Mesenchymal stem cell (in vitro differentiated cells and primary cell): ENCODE results near the gene GPBAR1.
A peak's percentile ranks its signal among the peaks of the same experiment; 100 is the strongest.

Experiments
- DNase-seq: peaks from one replicate; pipeline ENCODE4 v3.0.0-alpha.2; 2013
- H2AFZ ChIP-seq: one replicate; pipeline ENCODE4 v1.6.1; 2013; ENCODE audit warnings: low read depth, mild to moderate bottlenecking, control low read depth, inconsistent platforms, low read length, moderate library complexity
- H2AK5ac ChIP-seq: 2 replicates; pipeline ENCODE4 v1.6.1; 2013; ENCODE audit warnings: low read length, moderate library complexity, mild to moderate bottlenecking, inconsistent platforms; ENCODE audit not compliant: severe bottlenecking
- H2BK120ac ChIP-seq: one replicate; pipeline ENCODE4 v1.6.1; 2013; ENCODE audit warnings: low read depth, mild to moderate bottlenecking, inconsistent platforms, low read length, moderate library complexity
- H2BK12ac ChIP-seq, 2 experiments: one replicate each; pipeline ENCODE4 v1.6.1; 2013; ENCODE audit warnings: inconsistent platforms in 2 of 2, low read length in 2 of 2, mild to moderate bottlenecking in 2 of 2, moderate library complexity in 2 of 2, control low read depth in 1 of 2
- H2BK15ac ChIP-seq: one replicate; pipeline ENCODE4 v1.6.1; 2013; ENCODE audit warnings: mild to moderate bottlenecking, low read depth, inconsistent platforms; ENCODE audit not compliant: poor library complexity, severe bottlenecking
- H2BK5ac ChIP-seq: 2 replicates; pipeline ENCODE4 v1.6.1; 2013; ENCODE audit warnings: low read depth, mild to moderate bottlenecking, low read length, control low read depth, inconsistent platforms; ENCODE audit not compliant: poor library complexity, severe bottlenecking
- H3K14ac ChIP-seq, 2 experiments: one replicate each; pipeline ENCODE4 v1.6.1; 2013; ENCODE audit warnings: inconsistent platforms in 2 of 2, low read length in 2 of 2, control low read depth in 1 of 2, mild to moderate bottlenecking in 1 of 2, moderate library complexity in 1 of 2
- H3K18ac ChIP-seq, 2 experiments: one replicate each; pipeline ENCODE4 v1.6.1; 2013; ENCODE audit warnings: inconsistent platforms in 2 of 2, low read length in 2 of 2, control low read depth in 1 of 2, low read depth in 1 of 2, mild to moderate bottlenecking in 1 of 2
- H3K23ac ChIP-seq, 2 experiments: one replicate each; pipeline ENCODE4 v1.6.1; 2013; ENCODE audit warnings: inconsistent platforms in 2 of 2, low read length in 2 of 2, mild to moderate bottlenecking in 2 of 2, moderate library complexity in 2 of 2, control low read depth in 1 of 2
- H3K27ac ChIP-seq: 2 replicates; pipeline ENCODE4 v1.5.1; 2013; ENCODE audit warnings: mild to moderate bottlenecking, moderate library complexity, low read length, control low read depth, inconsistent platforms; ENCODE audit not compliant: poor library complexity, severe bottlenecking
- H3K27me3 ChIP-seq, 2 experiments: 2 replicates each; pipeline versions ENCODE4 v1.6.1 to v1.7.0; 2013; ENCODE audit warnings: low read length in 2 of 2, mild to moderate bottlenecking in 2 of 2, moderate library complexity in 2 of 2, control low read depth in 1 of 2, inconsistent platforms in 1 of 2; ENCODE audit not compliant: control insufficient read depth in 1 of 2, insufficient read depth in 1 of 2
- H3K36me3 ChIP-seq, 2 experiments: 2 replicates each; pipeline versions ENCODE4 v1.6.1 to v1.7.0; 2013; ENCODE audit warnings: low read length in 2 of 2, control low read depth in 1 of 2, inconsistent platforms in 1 of 2, low read depth in 1 of 2, mild to moderate bottlenecking in 1 of 2; ENCODE audit not compliant: insufficient read depth in 2 of 2, control insufficient read depth in 1 of 2
- H3K4ac ChIP-seq, 2 experiments: one replicate each; pipeline ENCODE4 v1.6.1; 2013; ENCODE audit warnings: inconsistent platforms in 2 of 2, low read length in 2 of 2, mild to moderate bottlenecking in 2 of 2, moderate library complexity in 2 of 2, control low read depth in 1 of 2, low read depth in 1 of 2
- H3K4me1 ChIP-seq: 2 replicates; pipeline ENCODE4 v1.6.1; 2013; ENCODE audit warnings: low read depth, low read length, control low read depth; ENCODE audit not compliant: control insufficient read depth, insufficient read depth
- H3K4me2 ChIP-seq: 2 replicates; pipeline ENCODE4 v1.6.1; 2013; ENCODE audit warnings: low read length, mild to moderate bottlenecking, inconsistent platforms; ENCODE audit not compliant: poor library complexity, severe bottlenecking
- H3K4me3 ChIP-seq, 2 experiments: 2 replicates each; pipeline versions ENCODE4 v1.5.1 to v1.7.0; 2013; ENCODE audit warnings: low read length in 2 of 2, mild to moderate bottlenecking in 2 of 2, control low read depth in 1 of 2, low read depth in 1 of 2; ENCODE audit not compliant: insufficient read depth in 1 of 2
- H3K79me1 ChIP-seq: replicated peaks from 2 replicates; pipeline ENCODE4 v1.6.1; 2013; ENCODE audit warnings: mild to moderate bottlenecking, control low read depth, low read length, inconsistent platforms; ENCODE audit not compliant: poor library complexity, severe bottlenecking
- H3K9ac ChIP-seq: 2 replicates; pipeline ENCODE4 v1.7.0; 2013; ENCODE audit warnings: mild to moderate bottlenecking, low read length, moderate library complexity
- H3K9me3 ChIP-seq: 2 replicates; pipeline ENCODE4 v1.7.0; 2013; ENCODE audit warnings: mild to moderate bottlenecking, low read length; ENCODE audit not compliant: control insufficient read depth
- H4K8ac ChIP-seq: one replicate; pipeline ENCODE4 v1.6.1; 2013; ENCODE audit warnings: inconsistent platforms, mild to moderate bottlenecking, low read length, moderate library complexity
- H4K91ac ChIP-seq: one replicate; pipeline ENCODE4 v1.6.1; 2013; ENCODE audit warnings: mild to moderate bottlenecking, low read length, inconsistent platforms
- WGBS: methylation state at CpG from one replicate; pipeline ENCODE4 v1.1.7; 2013; ENCODE audit warnings: mixed read lengths; 5-methylcytosine and 5-hydroxymethylcytosine counted together

GPBAR1 gene

GRCh38 chr2:218270721-218271486 lies 10.1 kb downstream of the GPBAR1 start:
- Histone ChIP-seq H2AK5ac (no peak overlapping the region), H3K4me3 (peak overlapping the region; percentile 81 to 99), H3K4me2 (peak overlapping the region; percentile 89), H3K27ac (no peak overlapping the region), H3K9ac (peak overlapping the region; percentile 94), H4K8ac (peak overlapping the region; percentile 85), H3K23ac (peak overlapping the region in 1 of 2 experiments; percentile 29), H3K18ac (peak overlapping the region; percentile 18 to 69), H2BK5ac (no peak overlapping the region), H4K91ac (peak overlapping the region; percentile 70), H3K14ac (peak overlapping the region in 1 of 2 experiments; percentile 85), H3K27me3 (no peaks in the 10 kb centered on the region), H3K36me3 (peaks cover 42 to 49% of the 10 kb centered on the region in 2 experiments), H2BK12ac (peak overlapping the region in 1 of 2 experiments; percentile 31), H3K4ac (peak overlapping the region; percentile 46 to 68), H2AFZ (no peak overlapping the region), H2BK15ac (peak overlapping the region; percentile 28), H2BK120ac (no peak overlapping the region), H3K79me1 (peaks cover 41% of the 10 kb centered on the region), H3K4me1 (peaks cover 22% of the 10 kb centered on the region), H3K9me3 (no peaks in the 10 kb centered on the region)
- WGBS, result 9% methylated on average over 22 of the region's 23 CpGs
- DNase-seq, result peak; percentile 45

DNA sequence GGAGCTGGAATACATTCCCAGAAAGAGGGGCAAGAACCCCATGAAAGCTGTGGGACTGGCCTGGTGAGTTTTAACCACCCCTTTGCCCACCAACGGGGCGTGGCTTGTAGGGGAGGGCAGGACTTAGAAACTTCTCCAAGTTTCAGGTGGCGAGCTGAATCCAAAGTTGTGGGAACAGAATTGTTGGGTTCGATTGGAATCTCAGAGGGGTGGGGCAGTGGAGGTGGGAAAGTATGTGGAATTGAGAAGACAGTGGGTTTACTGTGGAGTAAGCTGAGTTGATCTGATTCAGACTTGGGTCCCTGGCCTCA lies 10.6 kb downstream of the GPBAR1 start:
- H2AK5ac ChIP-seq, result peak overlapping the region; percentile 28
- peaks cover 42 to 48% of the 10 kb centered on the region in 2 experiments for H3K36me3 ChIP-seq
- no peak overlapping the region for H3K4ac ChIP-seq
- H3K27ac ChIP-seq, result no peak overlapping the region
- no peak overlapping the region for H3K14ac ChIP-seq
- H4K91ac ChIP-seq, result no peak overlapping the region
- H3K4me3 ChIP-seq, result peak overlapping the region in 1 of 2 experiments; percentile 99
- no peak overlapping the region for H2BK15ac ChIP-seq
- peaks cover 39% of the 10 kb centered on the region for H3K79me1 ChIP-seq
- H3K4me2 ChIP-seq, result peak overlapping the region; percentile 89
- no peak overlapping the region for H2AFZ ChIP-seq
- no peak overlapping the region for H2BK12ac ChIP-seq
- peaks cover 22% of the 10 kb centered on the region for H3K4me1 ChIP-seq
- no peak overlapping the region for H2BK5ac ChIP-seq
- no peaks in the 10 kb centered on the region for H3K9me3 ChIP-seq
- no peaks in the 10 kb centered on the region for H3K27me3 ChIP-seq
- no peak overlapping the region for H3K18ac ChIP-seq
- no peak overlapping the region for H2BK120ac ChIP-seq
- DNase-seq, result no peak
- H3K9ac ChIP-seq, result peak overlapping the region; percentile 94
- H4K8ac ChIP-seq, result no peak overlapping the region
- WGBS, result 53% methylated on average over 4 of the region's 4 CpGs
- H3K23ac ChIP-seq, result no peak overlapping the region

DNA sequence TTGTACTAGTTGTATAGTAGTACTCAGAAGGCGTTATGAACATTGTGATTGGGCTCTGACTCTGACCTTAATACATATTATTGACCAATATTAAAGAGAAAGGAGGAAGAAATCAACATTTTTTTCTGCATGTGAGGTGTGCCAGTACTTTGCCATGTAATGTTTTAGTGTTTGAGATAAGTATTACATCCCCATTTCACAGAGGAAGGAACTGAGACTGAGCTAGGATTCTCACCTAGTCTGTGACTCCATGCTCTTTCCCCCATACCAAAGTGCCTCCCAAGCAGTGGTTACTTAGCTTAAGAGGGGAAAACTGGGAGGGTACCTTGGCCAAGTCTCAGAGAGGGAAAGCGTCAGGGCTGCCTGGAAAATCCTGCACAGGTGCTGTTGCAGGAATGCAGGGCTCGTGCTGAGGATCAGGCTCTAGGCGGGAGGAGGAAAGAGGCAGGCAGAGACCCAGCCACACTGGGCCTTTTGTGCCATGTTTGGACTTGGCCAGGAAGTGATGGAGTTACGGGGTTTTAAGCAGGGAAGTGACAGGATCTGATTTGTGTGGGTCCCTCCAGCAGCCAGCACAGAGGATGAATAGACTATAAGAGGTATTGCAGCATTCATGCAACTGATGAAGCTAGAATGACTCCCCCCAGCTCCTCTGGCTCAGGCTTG lies 11.2 kb downstream of the GPBAR1 start:
- 89% methylated on average over 3 of the region's 5 CpGs for WGBS
- H2BK5ac ChIP-seq, result no peak overlapping the region
- DNase-seq, result no peak

GRCh38 chr2:218272531-218273212 lies 11.9 kb downstream of the GPBAR1 start:
- Histone ChIP-seq H3K27me3 (no peaks in the 10 kb centered on the region), H3K18ac (no peak overlapping the region), H2BK15ac (no peak overlapping the region), H4K91ac (peak overlapping the region; percentile 43), H4K8ac (peak overlapping the region; percentile 35), H3K4me2 (peak overlapping the region; percentile 44), H3K4me1 (peaks cover 22% of the 10 kb centered on the region), H3K27ac (no peak overlapping the region), H2AFZ (no peak overlapping the region), H2BK12ac (peak overlapping the region in 1 of 2 experiments; percentile 29), H3K9me3 (no peaks in the 10 kb centered on the region), H3K9ac (peak overlapping the region; percentile 94), H3K23ac (no peak overlapping the region), H3K4me3 (peak overlapping the region in 1 of 2 experiments; percentile 99), H2AK5ac (peak overlapping the region; percentile 35), H3K14ac (no peak overlapping the region), H3K79me1 (peaks cover 39% of the 10 kb centered on the region), H3K36me3 (peaks cover 42 to 48% of the 10 kb centered on the region in 2 experiments), H3K4ac (no peak overlapping the region), H2BK5ac (no peak overlapping the region), H2BK120ac (no peak overlapping the region)
- 51% methylated on average over 16 of the region's 18 CpGs for WGBS
- DNase-seq, result peak; percentile 90

More for the DNA sequence above, 11.2 kb downstream of the GPBAR1 start:
- Histone ChIP-seq H2BK12ac (peak overlapping the region in 1 of 2 experiments; percentile 37), H3K14ac (no peak overlapping the region), H3K36me3 (peaks cover 42 to 48% of the 10 kb centered on the region in 2 experiments), H3K79me1 (peaks cover 40% of the 10 kb centered on the region), H3K4me3 (peak overlapping the region in 1 of 2 experiments; percentile 99), H3K9ac (peak overlapping the region; percentile 94), H2BK120ac (no peak overlapping the region), H2BK15ac (no peak overlapping the region), H4K91ac (no peak overlapping the region), H2AFZ (no peak overlapping the region), H3K27ac (no peak overlapping the region), H3K27me3 (no peaks in the 10 kb centered on the region), H3K18ac (no peak overlapping the region), H3K23ac (no peak overlapping the region), H3K9me3 (no peaks in the 10 kb centered on the region), H3K4me2 (no peak overlapping the region), H4K8ac (peak overlapping the region; percentile 35), H3K4ac (peak overlapping the region in 1 of 2 experiments; percentile 53), H2AK5ac (peak overlapping the region; percentile 5), H3K4me1 (peaks cover 22% of the 10 kb centered on the region)
